AG09309 (cell line): ENCODE measurements around the gene NNMT.

ENCODE experiments used
- DNase-seq: peaks from one replicate; pipeline ENCODE4 v3.0.0-alpha.2; 2010; ENCODE audit warnings: low read depth
- H3K4me3 ChIP-seq: 2 replicates; pipeline ENCODE4 v1.5.1; 2011; ENCODE audit warnings: mild to moderate bottlenecking, low read depth, low read length, moderate library complexity; ENCODE audit not compliant: control insufficient read depth
- TF ChIP-seq, protein P1 (sequence below): IDR thresholded peaks from 2 replicates; pipeline ENCODE4 v1.5.1; 2011; ENCODE audit warnings: mild to moderate bottlenecking, low read depth, low read length, inconsistent platforms; ENCODE audit not compliant: insufficient read depth, control insufficient read depth; ENCODE audit errors: missing control alignments

The NNMT gene

DNA sequence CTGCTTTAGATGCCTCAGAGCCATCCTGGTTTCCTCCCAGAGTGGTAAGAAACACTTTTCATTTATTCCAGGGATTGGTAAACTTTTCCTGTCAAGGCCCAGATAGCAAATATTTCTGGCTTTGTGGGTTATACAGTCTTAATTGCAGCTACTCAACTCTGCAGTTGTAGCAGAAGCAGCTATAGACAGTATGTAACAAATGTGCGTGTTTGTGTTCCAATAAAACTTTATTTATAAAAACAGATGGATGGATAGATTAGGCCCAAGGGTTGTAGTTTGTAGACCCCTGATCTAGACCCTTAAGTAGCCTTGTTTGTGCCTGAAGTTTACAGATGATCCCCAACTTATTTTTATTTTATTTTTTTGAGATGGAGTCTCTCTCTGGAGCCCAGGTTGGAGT, 17.9 kb downstream of the NNMT start:
- TF ChIP-seq, protein P1, sequence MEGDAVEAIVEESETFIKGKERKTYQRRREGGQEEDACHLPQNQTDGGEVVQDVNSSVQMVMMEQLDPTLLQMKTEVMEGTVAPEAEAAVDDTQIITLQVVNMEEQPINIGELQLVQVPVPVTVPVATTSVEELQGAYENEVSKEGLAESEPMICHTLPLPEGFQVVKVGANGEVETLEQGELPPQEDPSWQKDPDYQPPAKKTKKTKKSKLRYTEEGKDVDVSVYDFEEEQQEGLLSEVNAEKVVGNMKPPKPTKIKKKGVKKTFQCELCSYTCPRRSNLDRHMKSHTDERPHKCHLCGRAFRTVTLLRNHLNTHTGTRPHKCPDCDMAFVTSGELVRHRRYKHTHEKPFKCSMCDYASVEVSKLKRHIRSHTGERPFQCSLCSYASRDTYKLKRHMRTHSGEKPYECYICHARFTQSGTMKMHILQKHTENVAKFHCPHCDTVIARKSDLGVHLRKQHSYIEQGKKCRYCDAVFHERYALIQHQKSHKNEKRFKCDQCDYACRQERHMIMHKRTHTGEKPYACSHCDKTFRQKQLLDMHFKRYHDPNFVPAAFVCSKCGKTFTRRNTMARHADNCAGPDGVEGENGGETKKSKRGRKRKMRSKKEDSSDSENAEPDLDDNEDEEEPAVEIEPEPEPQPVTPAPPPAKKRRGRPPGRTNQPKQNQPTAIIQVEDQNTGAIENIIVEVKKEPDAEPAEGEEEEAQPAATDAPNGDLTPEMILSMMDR = no peak
- H3K4me3 ChIP-seq = no peak overlapping the region
- DNase-seq = no peak

DNA sequence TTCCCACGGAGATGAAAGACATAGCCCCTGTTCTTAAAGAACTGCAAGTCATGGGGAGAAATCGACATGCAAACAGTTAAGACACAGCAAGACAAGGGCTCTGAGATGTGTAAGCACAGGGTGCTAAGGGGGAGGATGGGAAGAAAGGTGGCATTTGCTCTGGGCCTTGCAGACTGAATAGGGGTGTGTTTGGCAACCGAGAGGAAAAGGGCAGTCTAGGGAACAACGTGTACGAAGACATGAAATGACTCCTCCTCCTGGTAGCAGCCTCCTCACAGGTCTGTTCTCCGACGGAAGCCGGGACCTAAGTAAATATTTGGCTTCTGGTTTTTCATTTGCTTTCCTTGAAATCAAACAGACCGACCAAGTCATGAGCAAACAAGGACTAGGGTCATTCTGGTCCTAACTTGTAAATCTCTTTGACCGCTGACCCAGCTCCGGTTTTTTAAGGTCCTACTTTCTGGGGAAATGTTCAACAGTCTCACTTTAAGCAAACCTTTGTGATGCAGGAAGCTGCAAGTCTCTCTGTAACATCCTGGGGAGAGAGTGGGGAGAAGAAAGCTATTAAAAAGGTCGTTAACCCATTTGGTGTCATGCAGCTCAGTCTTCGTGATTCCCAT, 19.7 kb downstream of the NNMT start:
- H3K4me3 ChIP-seq = no peak overlapping the region
- TF ChIP-seq, protein P1 = no peak
- DNase-seq = no peak

DNA sequence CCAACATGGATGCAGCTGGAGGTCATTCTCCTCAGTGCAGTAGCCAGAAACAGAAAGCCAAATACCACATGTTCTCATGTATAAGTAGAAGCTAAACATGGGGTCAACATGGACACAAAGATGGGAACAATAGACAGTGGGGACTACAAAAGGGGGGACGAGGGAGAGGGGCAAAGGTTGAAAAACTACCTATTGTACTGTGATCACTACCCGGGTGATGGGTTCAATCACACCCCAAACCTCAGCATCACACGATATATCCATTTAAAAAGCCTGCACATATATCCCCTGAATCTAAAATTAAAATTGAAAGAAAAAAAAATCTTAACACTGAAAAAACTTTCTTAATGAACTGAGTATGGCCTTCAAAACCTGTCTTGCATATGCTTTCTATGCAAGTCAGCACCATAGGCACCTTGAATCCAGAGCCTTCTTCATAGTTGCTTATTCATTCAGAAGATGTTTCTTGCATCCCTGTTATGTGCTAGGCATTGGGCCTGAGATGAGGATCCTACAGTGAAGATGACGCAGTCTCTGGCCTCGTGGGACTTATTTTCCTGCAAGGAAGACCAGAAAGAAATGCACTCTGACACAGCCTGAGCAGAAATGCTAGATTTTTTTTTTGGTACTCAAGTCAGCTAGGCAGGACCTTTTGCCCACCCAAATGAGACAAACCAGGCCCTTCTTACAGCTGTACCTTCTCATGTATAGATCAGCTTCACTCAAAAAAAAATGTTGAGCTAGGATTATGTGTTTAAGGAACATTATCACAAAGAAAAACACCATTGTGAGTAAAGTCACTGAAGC, 21.0 kb downstream of the NNMT start:
- TF ChIP-seq, protein P1 = no peak
- no peak overlapping the region for H3K4me3 ChIP-seq
- no peak for DNase-seq

DNA sequence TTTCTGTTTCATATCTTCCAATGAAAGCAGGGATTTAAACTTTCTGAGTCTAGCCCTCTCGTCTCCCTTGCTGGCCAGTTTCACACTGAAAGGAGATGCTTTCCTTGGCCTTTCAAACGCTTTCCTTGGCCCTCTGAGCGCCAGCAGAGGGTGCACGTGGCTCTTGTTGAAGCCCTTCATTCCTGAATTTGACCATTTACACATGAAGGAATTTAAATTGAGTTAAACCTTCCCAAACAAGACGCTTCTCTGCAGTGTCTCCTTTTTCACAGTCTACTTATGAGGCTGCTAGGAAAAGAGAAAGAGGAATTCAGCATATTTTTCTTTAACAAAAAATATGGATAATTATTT, 21.6 kb downstream of the NNMT start:
- no peak for DNase-seq
- TF ChIP-seq, protein P1 = peak; percentile 49
- H3K4me3 ChIP-seq = no peak overlapping the region

DNA sequence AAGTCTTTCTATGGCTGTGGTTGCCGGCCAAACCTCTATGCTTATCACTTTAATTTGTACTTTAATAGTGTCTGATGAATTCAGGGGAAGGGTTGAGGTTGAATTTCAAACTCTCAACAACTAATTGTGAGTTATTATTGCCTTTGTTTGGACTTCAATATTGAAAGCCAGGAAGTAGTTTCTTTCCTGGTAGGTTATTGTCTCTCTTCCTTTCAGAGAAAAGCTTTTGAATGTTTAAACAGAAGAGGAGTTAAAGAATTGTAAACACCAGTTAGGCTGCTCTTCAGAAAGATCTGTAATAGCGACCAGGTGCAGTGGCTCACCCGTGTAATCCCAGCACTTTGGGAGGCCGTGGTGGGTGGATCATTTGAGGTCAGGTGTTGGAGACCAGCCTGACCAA, 22.2 kb downstream of the NNMT start:
- TF ChIP-seq, protein P1 = no peak
- no peak for DNase-seq

DNA sequence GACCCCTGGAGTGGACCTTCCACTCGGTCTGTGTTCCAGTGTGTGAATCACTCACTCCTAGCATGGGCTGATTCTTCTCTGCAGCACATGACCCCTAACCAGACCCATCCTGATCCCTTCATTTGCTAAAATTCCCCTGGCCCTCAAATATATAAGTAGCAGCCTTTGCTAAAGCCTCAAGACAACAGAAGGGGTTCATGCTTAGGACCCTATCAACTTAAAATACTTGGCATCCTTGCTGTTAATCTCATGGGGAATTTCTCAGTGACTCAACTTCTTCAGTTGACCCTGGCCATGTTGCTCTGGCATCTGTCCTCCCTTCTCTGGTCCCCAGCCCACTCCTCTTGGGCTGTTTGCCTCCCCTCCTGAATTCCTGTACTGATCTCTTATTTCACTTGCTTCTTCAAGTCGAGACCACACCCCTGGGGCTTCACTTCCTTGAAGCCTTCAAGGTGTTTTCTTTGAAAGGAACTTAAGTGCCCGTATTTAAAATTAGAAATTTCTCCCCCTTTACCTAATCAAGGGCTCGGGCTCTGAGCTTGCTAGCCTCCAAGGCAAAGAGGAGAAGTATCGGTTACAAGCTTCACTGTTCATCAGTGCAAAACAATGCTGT, 23.6 kb downstream of the NNMT start:
- TF ChIP-seq, protein P1 = no peak
- no peak for DNase-seq
- H3K4me3 ChIP-seq = no peak overlapping the region

More for the DNA sequence above, 22.2 kb downstream of the NNMT start:
- H3K4me3 ChIP-seq = no peak overlapping the region
